K562 (cell line): ENCODE measurements around the gene HTR6. TPM values are rescaled to one million over a fixed set of nuclear protein-coding genes. Genes with fewer than 3 reads are reported as not detected.
"Not testable (repeated sequence)": the region's sequence is repeated elsewhere in the genome, so short reads cannot be mapped to it uniquely, and the experiment has no call there.

Experiments used
- ATAC-seq: fragments of 200-7000 bp; cut with Tn5 transposase; 3 replicates; pipeline ENCODE4 v1.9.1; 2020; ENCODE audit warnings: moderate library complexity
- BruUV-seq: library from RNA; stranded (reverse); fragments of 400-500 nt; replicated peaks from 2 replicates; lab custom pipeline; 2021; lab: Mats Ljungman, UMichigan
- CTCF ChIA-PET: fragments of 300-600 bp; formaldehyde crosslinking; extraction: SDS; loops from one replicate; lab custom pipeline; 2021; ENCODE audit warnings: low intra/inter-chr PET ratio; lab: Yijun Ruan, JAX
- POLR2A ChIA-PET: fragments of 300-600, 350-650 bp; sonication (Branson Sonifier 250); formaldehyde crosslinking; extraction: SDS; loops from one replicate; lab custom pipeline; 2021; ENCODE audit warnings: antibody characterized with exemption, inconsistent platforms; lab: Yijun Ruan, JAX
- DNase-seq, 4 experiments: peaks; one replicate each; pipeline versions ENCODE4 v3.0.0 to v3.0.0-alpha.2; 2011 to 2018; ENCODE audit warnings: low spot score in 3 of 4, mixed read lengths in 3 of 4; ENCODE audit errors: extremely low read depth in 1 of 4
- FAIRE-seq: peaks from 2 replicates; lab custom pipeline; 2011; peaks lifted over from hg19 to GRCh38; lab: Jason Lieb, UNC
- H2AFZ ChIP-seq: 2 replicates; pipeline ENCODE4 v1.6.0; 2011; ENCODE audit warnings: low read depth, low read length, control low read depth, inconsistent platforms
- H3K27ac ChIP-seq: fragments of 200-600 bp; 3 replicates; pipeline ENCODE4 v1.8.0; 2011; ENCODE audit warnings: low read depth, mild to moderate bottlenecking, control low read depth, inconsistent platforms, low read length, moderate library complexity, mixed read lengths; ENCODE audit errors: extremely low read depth
- H3K27me3 ChIP-seq, 2 experiments: fragments of 300-600 bp in 1 of 2; 2 replicates in 1 of 2; 3 replicates in 1 of 2; pipeline versions ENCODE4 v1.6.0 to v1.8.0; 2011; ENCODE audit warnings: inconsistent platforms in 2 of 2, low read length in 2 of 2, mild to moderate bottlenecking in 1 of 2, mixed read lengths in 1 of 2, moderate library complexity in 1 of 2; ENCODE audit not compliant: control insufficient read depth in 2 of 2, insufficient read depth in 2 of 2
- H3K36me3 ChIP-seq: fragments of 300-600 bp; 3 replicates; pipeline ENCODE4 v1.8.0; 2011; ENCODE audit warnings: mild to moderate bottlenecking, low read length, inconsistent platforms; ENCODE audit not compliant: control insufficient read depth, insufficient read depth
- H3K4me1 ChIP-seq, 2 experiments: fragments of 200-600 bp in 1 of 2; replicated peaks in 1 of 2; 2 replicates in 1 of 2; 3 replicates in 1 of 2; pipeline versions ENCODE4 v1.5.1 to v1.8.0; 2011; ENCODE audit warnings: inconsistent platforms in 2 of 2, low read length in 2 of 2, mild to moderate bottlenecking in 1 of 2, mixed read lengths in 1 of 2, moderate library complexity in 1 of 2; ENCODE audit not compliant: control insufficient read depth in 2 of 2, insufficient read depth in 2 of 2
- H3K4me2 ChIP-seq: 2 replicates; pipeline ENCODE4 v1.6.1; 2011; ENCODE audit warnings: low read length, control low read depth, inconsistent platforms, mixed read lengths; ENCODE audit not compliant: insufficient read depth
- H3K4me3 ChIP-seq: fragments of 200-600 bp; sonication (generic), shearing (Covaris generic); 2 replicates; pipeline ENCODE4 v1.5.1; 2016; ENCODE audit warnings: control low read depth, inconsistent platforms
- H3K79me2 ChIP-seq: fragments of 200-600 bp; 3 replicates; pipeline ENCODE4 v1.8.0; 2011; ENCODE audit warnings: low read length, inconsistent platforms; ENCODE audit not compliant: control insufficient read depth, insufficient read depth
- H3K9ac ChIP-seq, 2 experiments: 2 replicates each; pipeline versions ENCODE4 v1.6.0 to v1.6.1; 2011; ENCODE audit warnings: low read depth in 2 of 2, low read length in 2 of 2, control low read depth in 1 of 2, inconsistent platforms in 1 of 2, mild to moderate bottlenecking in 1 of 2, mixed read lengths in 1 of 2; ENCODE audit not compliant: insufficient read depth in 1 of 2
- H3K9me1 ChIP-seq: one replicate; pipeline ENCODE4 v1.6.0; 2011; ENCODE audit warnings: inconsistent platforms, mild to moderate bottlenecking, low read length, moderate library complexity; ENCODE audit not compliant: control insufficient read depth, insufficient read depth
- H3K9me3 ChIP-seq: replicated peaks from 2 replicates; pipeline ENCODE4 v1.5.1; 2011; ENCODE audit warnings: low read depth, low read length, inconsistent platforms; ENCODE audit not compliant: control insufficient read depth, insufficient read depth
- H4K20me1 ChIP-seq: replicated peaks from 2 replicates; pipeline ENCODE4 v1.6.1; 2011; ENCODE audit warnings: low read length, inconsistent platforms, mixed read lengths; ENCODE audit not compliant: control insufficient read depth, insufficient read depth
- EP300 ChIP-seq: IDR thresholded peaks from 2 replicates; pipeline ENCODE4 v1.6.1; 2012; ENCODE audit warnings: low read length, improper control_type of control experiment
- ZZZ3 ChIP-seq: fragments of 450-650 bp; IDR thresholded peaks from 2 replicates; pipeline ENCODE4 v1.6.1; 2016; ENCODE audit warnings: antibody characterized with exemption, mild to moderate bottlenecking, moderate library complexity
- WGBS: fragments of 100-300 bp; shearing (Covaris generic); methylation state at CpG from one replicate; pipeline ENCODE4 v1.1.6; 2016; ENCODE audit warnings: low coverage, mixed read lengths; ENCODE audit not compliant: insufficient coverage; ENCODE audit errors: missing lambda C conversion rate; 5-methylcytosine and 5-hydroxymethylcytosine counted together
- in situ Hi-C: fragments of 300-500 bp; cut with MboI; formaldehyde crosslinking; loops from 4 replicates; pipeline ENCODE4 v1.15.0; 2018; ENCODE audit warnings: inconsistent platforms, mixed read lengths
- intact Hi-C: fragments of 100-400 bp; cut with micrococcal nuclease; formaldehyde crosslinking; loops from 2 replicates; pipeline ENCODE4 v1.14.2; 2022
- polyA plus RNA-seq, 8 experiments: library from polyadenylated mRNA; depleted of rRNA in 4 of 8; stranded (reverse) in 5 of 8; unstranded in 3 of 8; fragments of >200 nt; fragmentation: Nextera tagmentation in 2 of 8; fragmentation: Illumina TruSeq in 1 of 8; extraction: Ambion mirVana in 2 of 8; extraction: Trizol in 1 of 8; gene quantifications; 2 replicates each; pipeline versions ENCODE4 v1.2.1 to v1.2.3, GENCODE V29; 2011 to 2014; ENCODE audit warnings: inconsistent platforms in 1 of 8, missing spikeins in 1 of 8
- total RNA-seq, 7 experiments: library from RNA; depleted of rRNA in 6 of 7; stranded (reverse); fragments of >200 nt in 6 of 7; fragmentation: Illumina TruSeq in 2 of 7; extraction: Trizol in 2 of 7; gene quantifications; 2 replicates each; pipeline versions ENCODE4 v1.2.1 to v1.2.3, GENCODE V29; 2011 to 2021; ENCODE audit warnings: low replicate concordance in 1 of 7

HTR6 gene
- total and polyA plus RNA-seq, 9 of the 15 experiments (the other 6 are each of a cell fraction or from before 2014, with no cell fraction given): not detected

DNA sequence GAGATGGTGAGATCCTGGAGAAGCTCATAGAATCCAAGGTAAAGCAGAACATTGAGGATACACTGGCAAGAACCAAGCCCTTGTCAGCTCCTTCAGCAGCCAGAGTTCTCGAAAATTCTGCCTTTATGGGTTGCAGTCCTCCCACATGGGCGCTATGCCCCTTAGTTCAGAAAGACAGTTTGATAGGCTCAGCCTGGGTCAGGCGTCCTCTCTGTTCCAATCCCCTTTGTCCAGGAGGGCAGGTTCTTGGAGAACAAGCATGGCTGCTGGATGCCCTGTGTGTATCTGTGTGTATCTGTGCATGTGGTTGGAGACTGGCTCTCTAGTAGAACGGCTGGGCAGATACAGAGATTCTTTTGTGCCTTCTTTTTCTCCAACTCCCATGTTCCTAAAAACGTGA, 28.6 kb upstream of the HTR6 start:
- 26% methylated on average over 5 of the region's 5 CpGs for WGBS
- Histone ChIP-seq H4K20me1 (no peaks in the 10 kb centered on the region), H3K9me1 (no peaks in the 10 kb centered on the region), H3K4me1 (peaks cover 0 to 5% of the 10 kb centered on the region in 2 experiments; a peak in 4 of 5 replicates), H3K4me2 (no peak overlapping the region), H3K27ac (no peak overlapping the region), H3K36me3 (no peaks in the 10 kb centered on the region), H3K9ac (no peak overlapping the region), H3K79me2 (no peaks in the 10 kb centered on the region), H3K4me3 (no peak overlapping the region), H3K9me3 (no peaks in the 10 kb centered on the region), H2AFZ (no peak overlapping the region), H3K27me3 (no peaks in the 10 kb centered on the region; a peak in 1 of 5 replicates)
- intact Hi-C loops (no loop called here), in situ Hi-C loops (no loop called here)
- POLR2A ChIA-PET: interaction anchor here (0.8 kb wide), 1 partner anchor 38 kb away, joined by 3 read pairs; no protein-coding TSS in a partner anchor
- DNase-seq (no peak), ATAC-seq (no peak; the same call in 2 of the 3 replicates), FAIRE-seq (no peak)
- TF ChIP-seq ZZZ3 (no peak), EP300 (no peak)
- no TSS peak for BruUV-seq
- CTCF ChIA-PET: interaction anchor here (0.5 kb wide), 1 partner anchor 539 kb away, joined by 6 read pairs; no protein-coding TSS in a partner anchor

- H3K4me1 ChIP-seq, BruUV-seq, H4K20me1 ChIP-seq, CTCF ChIA-PET, intact Hi-C loops, ATAC-seq, H2AFZ ChIP-seq, H3K9me1 ChIP-seq, H3K27ac ChIP-seq, H3K4me2 ChIP-seq, H3K9ac ChIP-seq, DNase-seq, in situ Hi-C loops, H3K27me3 ChIP-seq, H3K36me3 ChIP-seq, FAIRE-seq, H3K9me3 ChIP-seq, H3K79me2 ChIP-seq, H3K4me3 ChIP-seq: not testable (repeated sequence)
- 55% methylated on average over 10 of the region's 10 CpGs for WGBS
- POLR2A ChIA-PET: interaction anchor here (0.6 kb wide), 1 partner anchor 13 kb away, joined by 3 read pairs; no protein-coding TSS in a partner anchor
Measured at GRCh38 chr1:19636749-19637148, 27.9 kb upstream of the HTR6 start.
